Fibroblast of skin of abdomen (primary cell): Measurements from ENCODE around the gene RNU6-7. TPM values are rescaled to one million over a fixed set of nuclear protein-coding genes. Genes with fewer than 3 reads are reported as not detected.

Experiments used
- DNase-seq: peaks from one replicate; pipeline ENCODE4 v3.0.0-alpha.2; 2013
- polyA plus RNA-seq, 2 experiments: library from polyadenylated mRNA; unstranded; fragments of 120-200 nt; gene quantifications; one replicate each; pipeline ENCODE4 v1.2.1, GENCODE V29; 2013; ENCODE audit not compliant: insufficient read length in 2 of 2

Gene RNU6-7
- not detected for polyA plus RNA-seq (2013, experiment 1 of 2; ENCODE audit: insufficient read length)
- not detected for polyA plus RNA-seq (2013, experiment 2 of 2; ENCODE audit: insufficient read length)

- DNase-seq, result peak; percentile 7
These were observed at the start of gene RNU6-7 for GRCh38 chr14:32201816-32202490. TSS of gene RNU6-7 (plus strand) at chr14:32202045.

GRCh38 chr14:32166029-32166428, 35.8 kb upstream of the RNU6-7 start:
- DNase-seq, result no peak

- DNase-seq, result no peak
These were observed 34.9 kb upstream of the RNU6-7 start for GRCh38 chr14:32166924-32167323.

- DNase-seq, result no peak
These were observed 33.9 kb upstream of the RNU6-7 start for GRCh38 chr14:32167907-32168306.

- DNase-seq, result no peak
These were observed 32.7 kb upstream of the RNU6-7 start for GRCh38 chr14:32169191-32169590.

- no peak for DNase-seq
These were observed 30.4 kb upstream of the RNU6-7 start for GRCh38 chr14:32171469-32171868.

- DNase-seq, result no peak
These were observed 18.4 kb upstream of the RNU6-7 start for GRCh38 chr14:32183151-32184058.

- DNase-seq, result no peak
These were observed 16.7 kb upstream of the RNU6-7 start for GRCh38 chr14:32185097-32185496.

GRCh38 chr14:32186248-32186647, 15.6 kb upstream of the RNU6-7 start:
- DNase-seq, result no peak

GRCh38 chr14:32189811-32190210, 12.0 kb upstream of the RNU6-7 start:
- no peak for DNase-seq

GRCh38 chr14:32190673-32191072, 11.2 kb upstream of the RNU6-7 start:
- DNase-seq, result peak; percentile 24

GRCh38 chr14:32192712-32193373, 9.0 kb upstream of the RNU6-7 start:
- DNase-seq, result no peak

GRCh38 chr14:32193532-32193931, 8.3 kb upstream of the RNU6-7 start:
- DNase-seq, result no peak

- no peak for DNase-seq
These were observed 6.2 kb upstream of the RNU6-7 start for GRCh38 chr14:32195636-32196035.

GRCh38 chr14:32197919-32198318, 3.9 kb upstream of the RNU6-7 start:
- no peak for DNase-seq

GRCh38 chr14:32200368-32201192, 1.3 kb upstream of the RNU6-7 start:
- DNase-seq, result no peak

GRCh38 chr14:32201193-32201815, 541 bp upstream of the RNU6-7 start:
- DNase-seq, result peak; percentile 39

GRCh38 chr14:32202491-32202997, 699 bp downstream of the RNU6-7 start:
- peak; percentile 8 for DNase-seq

GRCh38 chr14:32202998-32203882, 1.4 kb downstream of the RNU6-7 start, which contains the start of gene RNU6-8:
TSS of gene RNU6-8 (minus strand) at chr14:32203269.
- DNase-seq, result peak; percentile 89

GRCh38 chr14:32203928-32204357, 2.1 kb downstream of the RNU6-7 start:
- DNase-seq, result no peak
